ENCODE results near the gene APOBEC3B.
A peak's percentile ranks its signal among the peaks of the same experiment; 100 is the strongest.
"Not testable (repeated sequence)": the region's sequence is repeated elsewhere in the genome, so short reads cannot be mapped to it uniquely, and the experiment has no call there.

The APOBEC3B gene

GRCh38 chr22:38981992-38982927, at the start of gene APOBEC3B:
APOBEC3B (plus strand) TSS chr22:38982347; CDS start chr22:38982454, 107 bp downstream.
- DNase-seq, result peak; percentile 39

- DNase-seq, result no peak
These were observed 47.1 kb upstream of the APOBEC3B start for GRCh38 chr22:38935023-38935422.

DNA sequence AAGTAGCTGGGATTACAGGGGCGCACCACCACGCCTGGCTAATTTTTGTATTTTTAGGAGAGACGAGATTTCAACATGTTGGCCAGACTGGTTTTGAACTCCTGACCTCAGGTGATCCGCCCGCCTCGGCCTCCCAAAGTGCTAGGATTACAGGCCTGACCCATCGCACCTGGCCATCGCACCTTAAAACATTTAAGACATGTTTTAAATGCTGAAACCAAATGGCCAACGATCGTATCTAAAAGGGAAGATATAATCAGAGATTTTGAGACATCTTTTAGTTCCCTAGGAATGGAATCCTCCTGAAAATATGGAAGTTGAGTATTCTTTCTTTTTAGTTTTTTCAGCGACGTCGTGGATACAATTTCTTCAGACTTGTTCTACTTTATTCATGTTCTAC, 46.5 kb upstream of the APOBEC3B start:
- DNase-seq, result no peak

DNA sequence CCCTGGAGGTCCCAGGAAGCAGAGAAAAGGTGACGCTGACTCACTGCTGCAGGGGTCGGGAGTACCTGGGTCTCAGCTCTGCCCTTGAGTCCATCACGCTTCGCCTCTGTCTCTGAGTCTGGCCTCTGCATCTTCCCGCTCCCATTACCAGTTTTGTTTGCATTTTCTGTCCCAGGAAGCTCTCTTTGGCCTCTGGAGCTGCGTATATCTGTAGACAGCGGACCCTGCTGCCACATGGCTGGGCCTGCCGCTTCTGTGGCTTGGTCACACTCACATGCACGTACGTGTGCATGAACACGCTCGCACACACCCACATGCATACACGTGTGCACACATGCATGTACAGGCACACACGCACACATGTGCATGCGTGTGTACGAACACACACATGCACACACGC, 45.6 kb upstream of the APOBEC3B start:
- DNase-seq, result no peak

- no peak for DNase-seq
These were observed 45.1 kb upstream of the APOBEC3B start for GRCh38 chr22:38937036-38937435.

DNA sequence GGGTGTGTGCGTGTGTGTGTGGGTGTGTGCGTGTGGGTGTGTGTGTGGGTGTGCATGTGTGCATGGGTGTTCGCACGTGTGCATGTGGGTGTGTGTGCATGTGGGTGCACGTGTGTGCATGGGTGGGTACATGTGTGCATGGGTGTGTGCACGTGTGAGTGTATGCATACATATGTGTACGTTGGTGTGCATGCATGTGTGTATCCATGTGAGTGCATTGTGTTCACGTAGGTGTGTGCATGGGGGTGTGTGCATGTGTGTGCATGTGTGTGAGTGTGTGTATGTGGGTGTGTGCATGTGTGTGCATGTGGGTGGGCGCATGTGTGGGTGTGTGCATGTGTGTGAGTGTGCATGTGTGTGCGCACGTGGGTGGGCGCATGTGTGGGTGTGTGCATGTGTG, 44.6 kb upstream of the APOBEC3B start:
- DNase-seq, result no peak

GRCh38 chr22:38938221-38938620, 43.9 kb upstream of the APOBEC3B start:
- DNase-seq, result no peak

- no peak for DNase-seq
These were observed 43.2 kb upstream of the APOBEC3B start for GRCh38 chr22:38938925-38939324.

- no peak for DNase-seq
These were observed 41.2 kb upstream of the APOBEC3B start for GRCh38 chr22:38940811-38941384.

- DNase-seq, result no peak
These were observed 40.6 kb upstream of the APOBEC3B start for GRCh38 chr22:38941488-38941987.

- no peak for DNase-seq
These were observed 39.4 kb upstream of the APOBEC3B start for GRCh38 chr22:38942702-38943101.

DNA sequence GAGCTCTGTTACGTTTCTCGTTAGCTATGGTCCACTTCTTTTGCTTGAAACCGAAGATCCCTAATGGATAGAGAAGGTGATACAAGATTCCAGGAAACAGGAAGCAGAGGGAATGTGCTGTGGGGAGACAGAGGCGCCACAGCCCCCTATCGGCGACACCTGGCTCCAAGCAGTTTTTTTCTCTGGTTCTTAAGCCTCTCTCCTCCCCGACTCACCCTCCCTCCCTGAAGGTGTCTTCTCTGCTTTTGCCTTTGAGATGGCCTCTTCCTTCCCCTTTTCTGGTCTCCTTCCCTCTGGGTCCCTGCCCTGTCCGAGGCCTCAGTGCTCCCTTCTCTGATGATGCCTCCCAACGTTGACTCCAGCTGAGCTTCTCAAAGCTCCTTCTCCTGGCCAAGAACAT, 38.9 kb upstream of the APOBEC3B start:
- no peak for DNase-seq

GRCh38 chr22:38943882-38944281, 38.3 kb upstream of the APOBEC3B start:
- DNase-seq, result no peak

DNA sequence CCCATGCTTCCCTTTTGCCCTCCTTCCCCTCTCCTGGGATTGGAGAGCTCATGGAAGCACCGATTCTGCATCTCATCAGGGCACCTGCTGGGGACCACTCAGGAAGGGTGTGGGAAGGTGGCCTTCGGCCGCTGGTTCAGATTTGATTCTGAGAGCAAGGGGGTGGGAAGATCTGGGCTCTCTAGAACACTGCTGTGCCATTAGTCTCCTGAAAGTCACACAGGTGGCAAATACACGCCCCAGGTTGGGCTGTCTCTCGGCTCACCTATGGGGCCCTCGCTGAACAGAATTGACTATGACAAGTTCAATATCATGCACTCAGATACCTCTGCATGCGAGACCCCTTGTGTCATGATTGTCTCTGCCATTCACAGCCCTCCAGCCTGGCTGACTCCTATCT, 37.5 kb upstream of the APOBEC3B start:
- DNase-seq, result no peak

DNA sequence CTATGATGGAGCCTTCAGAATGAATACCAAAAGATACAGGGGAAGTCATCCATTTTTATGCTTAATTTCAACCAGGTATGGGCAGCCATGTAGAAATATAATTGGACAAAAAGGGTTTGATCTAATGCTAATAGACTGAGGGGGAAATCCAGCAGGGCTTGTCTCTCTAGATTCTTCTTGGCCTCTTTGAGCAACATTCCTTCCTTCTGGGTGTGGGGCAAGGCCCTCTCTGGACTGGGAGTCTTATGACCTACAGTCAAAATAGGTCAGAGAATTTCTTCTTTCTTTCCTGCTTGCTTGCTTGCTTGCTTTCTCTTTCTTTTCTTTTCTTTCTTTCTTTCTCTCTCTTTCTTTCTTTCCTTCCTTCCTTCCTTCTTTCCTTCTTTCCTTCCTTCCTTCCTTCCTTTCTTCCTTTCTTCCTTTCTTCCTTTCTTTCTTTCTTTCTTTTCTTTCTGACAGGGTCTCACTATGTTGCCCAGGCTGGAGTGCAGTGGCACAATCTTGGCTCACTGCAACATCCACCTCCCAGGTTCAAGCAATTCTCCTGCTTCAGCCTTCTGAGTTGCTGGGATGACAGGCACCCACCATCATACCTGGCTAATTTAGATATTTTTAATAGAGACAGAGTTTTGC, 36.3 kb upstream of the APOBEC3B start:
- not testable (repeated sequence) for DNase-seq

DNA sequence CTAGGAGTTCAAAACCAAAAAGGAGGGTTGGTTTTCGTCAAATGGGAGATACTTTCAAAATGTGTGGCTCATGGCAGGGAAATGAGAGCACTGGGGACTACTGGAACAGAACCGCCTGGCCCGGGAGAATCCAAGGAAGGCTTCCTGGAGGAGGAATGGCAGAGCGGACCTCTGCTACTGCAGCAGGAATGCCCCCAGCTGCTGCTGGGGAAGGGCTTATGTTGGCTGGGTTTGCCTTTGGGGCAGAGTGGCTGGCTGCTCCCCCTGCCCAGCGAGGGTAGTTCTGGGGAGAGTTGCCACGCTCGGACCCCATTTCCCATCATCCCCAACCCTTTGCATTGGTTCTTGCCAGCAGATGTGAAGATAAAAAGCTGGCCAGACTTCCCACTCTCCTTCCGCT, 35.4 kb upstream of the APOBEC3B start:
- no peak for DNase-seq

GRCh38 chr22:38947321-38948140, 34.6 kb upstream of the APOBEC3B start:
- no peak for DNase-seq

DNA sequence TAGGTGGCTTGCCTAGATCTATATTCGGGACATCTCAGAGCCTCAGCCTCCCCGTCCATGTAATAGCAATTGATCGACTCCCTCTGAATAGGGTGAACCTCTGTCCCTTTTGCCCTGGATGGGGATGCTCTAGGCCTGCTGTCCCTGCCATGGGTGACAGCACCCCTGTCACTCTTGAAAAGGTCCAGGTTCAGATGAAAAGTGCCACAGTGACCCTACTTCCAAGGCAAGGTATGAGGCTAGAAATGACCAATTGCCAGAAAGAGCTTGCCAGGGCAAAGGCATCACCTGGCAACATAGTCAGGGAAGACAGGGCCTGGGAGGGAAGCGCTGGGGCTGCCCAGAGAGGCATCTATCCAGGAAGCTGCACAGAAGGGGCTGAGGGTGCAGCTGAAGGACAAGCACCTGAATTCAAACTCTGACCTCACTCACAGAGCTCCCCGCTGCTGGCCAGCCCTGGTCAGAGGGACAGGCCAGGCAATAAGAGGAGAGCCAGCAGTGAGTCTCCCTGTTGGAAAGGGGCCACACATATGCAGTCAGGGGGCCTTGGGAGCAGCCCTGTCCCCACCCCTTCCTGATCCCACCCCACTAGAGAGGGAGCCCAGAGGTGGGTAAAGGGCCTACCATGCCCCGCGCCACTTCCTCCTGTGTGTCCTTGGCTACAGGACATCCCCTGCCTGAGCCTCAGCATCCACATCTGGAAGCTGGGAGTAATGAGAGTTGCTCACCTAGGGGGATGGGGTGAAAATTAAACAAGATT, 33.8 kb upstream of the APOBEC3B start:
- DNase-seq, result no peak

- DNase-seq, result no peak
These were observed 32.2 kb upstream of the APOBEC3B start for GRCh38 chr22:38949889-38950405.

- no peak for DNase-seq
These were observed 31.4 kb upstream of the APOBEC3B start for GRCh38 chr22:38950527-38951295.

- DNase-seq, result no peak
These were observed 30.4 kb upstream of the APOBEC3B start for GRCh38 chr22:38951734-38952133.
